MM.1S (cell line): ENCODE measurements around the gene ABHD12.

Experiments
- DNase-seq: peaks from one replicate; pipeline ENCODE4 v3.0.0-alpha.2; 2015
- H2AFZ ChIP-seq: fragments of 300-600 bp; sonication (generic); 2 replicates; pipeline ENCODE4 v1.6.0; 2016; ENCODE audit warnings: antibody characterized with exemption, low read length
- H3F3A ChIP-seq: fragments of 300-600 bp; sonication (generic); 2 replicates; pipeline ENCODE4 v1.6.1; 2016; ENCODE audit warnings: mild to moderate bottlenecking, antibody characterized with exemption, low read length, moderate library complexity, mixed read lengths; ENCODE audit not compliant: insufficient read depth
- H3K27ac ChIP-seq: fragments of 300-600 bp; sonication (generic); 2 replicates; pipeline ENCODE4 v1.5.1; 2016; ENCODE audit warnings: mild to moderate bottlenecking, low read length
- H3K27me3 ChIP-seq: fragments of 300-600 bp; sonication (generic); replicated peaks from 2 replicates; pipeline ENCODE4 v1.6.0; 2016; ENCODE audit warnings: low read length; ENCODE audit not compliant: insufficient read depth
- H3K36me3 ChIP-seq: fragments of 300-600 bp; sonication (generic); replicated peaks from 2 replicates; pipeline ENCODE4 v1.6.1; 2016; ENCODE audit warnings: mild to moderate bottlenecking, low read length, mixed read lengths; ENCODE audit not compliant: insufficient read depth
- H3K4me1 ChIP-seq: fragments of 300-600 bp; sonication (generic); 2 replicates; pipeline ENCODE4 v1.6.1; 2016; ENCODE audit warnings: low read length, mixed read lengths
- H3K4me2 ChIP-seq: fragments of 300-600 bp; sonication (generic); 2 replicates; pipeline ENCODE4 v1.6.0; 2016; ENCODE audit warnings: low read depth, low read length
- H3K4me3 ChIP-seq: fragments of 300-600 bp; sonication (generic); 2 replicates; pipeline ENCODE4 v1.5.1; 2016; ENCODE audit warnings: low read length, mixed read lengths
- H3K79me2 ChIP-seq: fragments of 300-600 bp; sonication (generic); 2 replicates; pipeline ENCODE4 v1.6.1; 2016; ENCODE audit warnings: mixed run types, low read length, mixed read lengths
- H3K9ac ChIP-seq: fragments of 300-600 bp; sonication (generic); 2 replicates; pipeline ENCODE4 v1.6.1; 2016; ENCODE audit warnings: low read length, mixed read lengths
- H3K9me2 ChIP-seq: fragments of 300-600 bp; sonication (generic); replicated peaks from 2 replicates; pipeline ENCODE4 v1.6.1; 2016; ENCODE audit warnings: mild to moderate bottlenecking, low read length, mixed read lengths; ENCODE audit not compliant: insufficient read depth
- H3K9me3 ChIP-seq: fragments of 300-600 bp; sonication (generic); replicated peaks from 2 replicates; pipeline ENCODE4 v1.6.1; 2016; ENCODE audit warnings: mild to moderate bottlenecking, low read length, mixed read lengths; ENCODE audit not compliant: insufficient read depth
- H4K20me1 ChIP-seq: fragments of 300-600 bp; sonication (generic); 2 replicates; pipeline ENCODE4 v1.6.1; 2016; ENCODE audit warnings: mild to moderate bottlenecking, low read length, moderate library complexity, mixed read lengths; ENCODE audit not compliant: insufficient read depth
- CTCF ChIP-seq: fragments of 300-600 bp; sonication (generic); IDR thresholded peaks from 2 replicates; pipeline ENCODE4 v1.5.1; 2016; ENCODE audit warnings: antibody characterized with exemption, low read length, mixed read lengths
- EZH2 ChIP-seq: fragments of 300-600 bp; sonication (generic); optimal IDR thresholded peaks from 2 replicates; pipeline ENCODE3; 2017; ENCODE audit warnings: low read depth, mild to moderate bottlenecking, antibody characterized with exemption, low read length, mixed read lengths
- EZH2phosphoT487 ChIP-seq: fragments of 300-600 bp; sonication (generic); IDR thresholded peaks from 2 replicates; pipeline ENCODE4 v1.6.1; 2018; ENCODE audit warnings: antibody characterized with exemption, low read length

ABHD12 gene

GRCh38 chr20:25355866-25356265 is 34.8 kb downstream of the ABHD12 start:
- Histone ChIP-seq H4K20me1 (0 out of 2 replicates have a peak, but pooled peaks cover 10% of the 10 kb centered on the region), H3K4me3 (no peak overlapping the region), H3K4me1 (peaks cover 7% of the 10 kb centered on the region; the same call in 1 of the 2 replicates), H3K27ac (no peak overlapping the region), H3K9me3 (no peaks in the 10 kb centered on the region), H2AFZ (no peak overlapping the region), H3K36me3 (no peaks in the 10 kb centered on the region), H3K4me2 (no peak overlapping the region), H3F3A (no peaks in the 10 kb centered on the region; the same call in 1 of the 2 replicates), H3K79me2 (peaks cover 95% of the 10 kb centered on the region), H3K9ac (no peak overlapping the region), H3K27me3 (no peaks in the 10 kb centered on the region), H3K9me2 (no peaks in the 10 kb centered on the region)
- DNase-seq = no peak
- TF ChIP-seq CTCF (no peak), EZH2 (no peak), EZH2phosphoT487 (no peak)

- TF ChIP-seq EZH2 (no peak), CTCF (no peak), EZH2phosphoT487 (no peak)
- no peak overlapping the region for H3K4me2 ChIP-seq
- H3K9me2 ChIP-seq = no peaks in the 10 kb centered on the region
- no peak overlapping the region for H3K27ac ChIP-seq
- H2AFZ ChIP-seq = no peak overlapping the region
- no peak overlapping the region for H3K4me3 ChIP-seq
- H3K9me3 ChIP-seq = no peaks in the 10 kb centered on the region
- no peak for DNase-seq
- no peaks in the 10 kb centered on the region; the same call in 1 of the 2 replicates for H3F3A ChIP-seq
- H3K36me3 ChIP-seq = no peaks in the 10 kb centered on the region
- peaks cover 96% of the 10 kb centered on the region for H3K79me2 ChIP-seq
- H3K4me1 ChIP-seq = peaks cover 7% of the 10 kb centered on the region; the same call in 1 of the 2 replicates
- no peaks in the 10 kb centered on the region for H3K27me3 ChIP-seq
- H4K20me1 ChIP-seq = 0 out of 2 replicates have a peak, but pooled peaks cover 10% of the 10 kb centered on the region
- H3K9ac ChIP-seq = no peak overlapping the region
Observed at GRCh38 chr20:25355011-25355595, 35.5 kb downstream of the ABHD12 start.

- no peaks in the 10 kb centered on the region for H3K9me3 ChIP-seq
- H3K4me1 ChIP-seq = peaks cover 7% of the 10 kb centered on the region; the same call in 1 of the 2 replicates
- peaks cover 98% of the 10 kb centered on the region for H3K79me2 ChIP-seq
- TF ChIP-seq EZH2 (no peak), CTCF (no peak), EZH2phosphoT487 (no peak)
- H3K9ac ChIP-seq = no peak overlapping the region
- no peaks in the 10 kb centered on the region for H3K27me3 ChIP-seq
- no peak overlapping the region for H2AFZ ChIP-seq
- H4K20me1 ChIP-seq = 0 out of 2 replicates have a peak, but pooled peaks cover 14% of the 10 kb centered on the region
- no peaks in the 10 kb centered on the region for H3K36me3 ChIP-seq
- no peak overlapping the region for H3K4me2 ChIP-seq
- no peak overlapping the region for H3K4me3 ChIP-seq
- no peak for DNase-seq
- no peaks in the 10 kb centered on the region; the same call in 1 of the 2 replicates for H3F3A ChIP-seq
- no peak overlapping the region for H3K27ac ChIP-seq
- no peaks in the 10 kb centered on the region for H3K9me2 ChIP-seq
Observed at GRCh38 chr20:25353747-25354705, 36.6 kb downstream of the ABHD12 start.
